GM19351 (cell line): Measurements from ENCODE around the gene NPAS3.

Source experiments
- ATAC-seq: cut with Tn5 transposase; IDR thresholded peaks from one replicate; pipeline ENCODE4 v1.9.1; 2021; ENCODE audit warnings: mild to moderate bottlenecking, moderate library complexity; ENCODE audit not compliant: unreplicated experiment

NPAS3 gene

DNA sequence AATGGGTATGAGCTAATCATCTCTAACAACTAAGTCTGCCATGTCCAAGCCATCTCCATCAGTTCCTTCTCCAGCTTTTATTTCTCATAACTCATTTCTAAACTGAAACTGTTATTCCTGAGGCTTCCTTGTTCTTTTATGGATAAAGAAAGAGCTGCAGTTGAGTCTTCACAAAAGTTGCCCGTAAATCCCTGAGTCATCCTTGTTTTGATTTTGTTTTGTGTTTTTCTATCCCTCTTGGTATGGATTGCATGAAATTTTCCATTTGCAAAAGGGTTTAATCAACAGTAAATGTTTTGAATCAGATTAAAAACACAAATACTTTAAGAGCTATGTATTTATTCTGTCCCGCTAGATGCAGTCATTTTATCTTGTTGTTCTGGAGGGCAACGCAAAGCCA is 721.6 kb downstream of the NPAS3 start:
- ATAC-seq: no peak

DNA sequence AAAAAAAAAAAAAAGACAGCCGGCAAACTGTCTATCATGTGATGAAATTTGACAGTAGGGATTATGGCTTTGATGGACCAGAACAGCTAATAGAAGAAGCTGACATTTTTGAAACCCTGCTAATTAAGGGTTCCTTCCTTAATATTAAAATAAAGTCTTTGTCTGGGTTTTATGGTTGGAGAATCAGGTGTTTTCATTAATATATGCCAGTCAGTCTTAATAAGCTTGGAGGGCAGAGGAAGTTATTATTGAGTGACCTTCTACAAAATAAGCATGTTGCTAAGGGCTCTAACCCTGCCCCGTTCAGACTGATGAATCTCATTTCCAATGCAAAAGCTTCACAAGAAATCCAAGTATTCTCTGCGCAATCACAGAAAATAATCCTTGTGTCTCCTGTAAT is 722.4 kb downstream of the NPAS3 start:
- no peak for ATAC-seq

DNA sequence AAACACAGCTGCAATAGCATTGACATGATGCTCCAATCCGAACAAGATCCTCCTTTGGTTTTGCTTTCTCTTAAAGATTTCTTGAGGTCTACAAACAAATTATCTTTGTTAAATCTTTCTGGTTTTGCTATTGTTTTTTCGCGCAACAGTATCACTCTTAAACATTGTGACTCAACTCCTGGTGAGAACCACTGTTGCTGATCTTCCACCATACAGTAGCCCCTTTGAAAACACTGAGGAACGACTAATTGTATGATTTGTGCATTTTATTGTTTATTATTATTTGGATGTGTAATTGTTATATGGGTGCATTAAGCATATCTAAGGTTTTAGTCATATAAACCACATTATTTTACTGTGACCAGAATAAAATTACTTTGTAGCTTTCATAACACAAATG is 729.4 kb downstream of the NPAS3 start:
- no peak for ATAC-seq

DNA sequence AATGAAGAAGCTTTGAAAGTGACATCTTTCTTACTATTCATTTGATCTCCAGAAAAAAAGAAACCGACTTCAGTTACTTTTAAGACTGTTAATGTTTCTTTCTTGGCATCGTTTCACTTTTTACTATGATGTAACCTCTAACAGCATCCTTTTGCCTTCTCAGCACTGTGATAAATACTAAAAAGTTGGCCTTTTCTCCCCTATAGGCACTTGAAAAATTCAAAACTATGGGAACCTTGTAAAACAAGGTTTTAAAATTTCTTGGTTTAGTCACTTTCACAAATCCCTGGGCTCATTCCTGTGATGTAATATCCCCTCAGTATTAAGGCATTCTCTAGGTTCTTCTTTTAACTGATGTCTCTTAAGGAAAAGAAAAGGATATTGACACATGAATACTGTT is 730.4 kb downstream of the NPAS3 start:
- no peak for ATAC-seq

DNA sequence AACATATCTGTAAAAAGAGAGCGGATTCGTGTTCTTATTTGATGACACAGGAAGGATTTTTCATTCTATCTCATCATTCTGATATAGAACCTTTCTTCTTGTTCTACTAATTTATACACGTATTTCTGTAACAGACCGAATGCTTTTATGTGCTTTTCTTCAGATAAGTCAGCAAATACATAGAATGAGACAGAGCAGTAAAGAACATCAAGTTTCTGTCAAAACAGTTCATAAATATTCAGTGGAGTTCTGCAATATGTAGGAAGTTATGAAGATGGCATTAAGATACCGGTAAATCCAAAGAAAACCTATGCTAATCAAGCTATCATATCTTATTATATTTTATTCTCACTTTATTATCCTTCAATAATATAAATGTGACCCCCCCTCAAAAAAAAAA is 731.6 kb downstream of the NPAS3 start:
- ATAC-seq: no peak

DNA sequence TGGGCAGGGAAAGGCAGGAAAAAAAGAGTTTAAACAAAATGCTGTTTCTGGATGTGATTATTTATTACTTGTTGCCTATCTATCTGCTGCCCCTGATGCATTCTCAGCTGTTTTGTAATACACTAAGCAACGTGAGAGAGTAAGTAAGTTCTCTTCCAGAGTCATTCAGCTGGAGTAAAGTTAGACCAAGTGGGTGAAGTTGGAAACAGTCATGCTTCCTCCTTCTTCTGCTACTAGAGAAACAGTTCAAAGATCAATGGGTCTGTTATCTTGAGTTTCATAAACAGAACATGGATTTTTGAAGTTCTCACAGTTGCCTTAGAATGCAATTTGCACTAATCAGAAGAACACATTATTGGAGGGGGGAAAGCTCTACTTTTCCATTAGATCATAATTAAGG is 732.9 kb downstream of the NPAS3 start:
- ATAC-seq: no peak

DNA sequence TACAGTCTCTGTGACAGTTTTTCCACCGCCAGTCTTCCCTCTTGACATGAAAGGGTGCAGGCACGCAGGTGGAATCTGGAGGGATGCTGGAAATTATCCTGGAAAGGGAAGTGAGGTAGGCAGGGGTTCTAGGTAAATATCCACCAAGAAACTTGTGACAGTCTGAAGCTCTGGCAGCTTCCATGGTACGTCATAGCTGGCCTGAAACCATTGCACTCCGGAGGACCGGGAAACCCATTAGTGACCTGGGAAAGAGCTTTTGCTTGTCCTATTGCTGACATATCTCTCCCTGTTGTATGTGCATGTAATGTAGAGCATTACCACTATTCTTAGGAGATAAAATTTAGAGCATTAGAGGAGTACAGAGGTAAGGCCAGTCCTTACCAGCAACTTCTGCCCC is 736.2 kb downstream of the NPAS3 start:
- ATAC-seq: no peak

DNA sequence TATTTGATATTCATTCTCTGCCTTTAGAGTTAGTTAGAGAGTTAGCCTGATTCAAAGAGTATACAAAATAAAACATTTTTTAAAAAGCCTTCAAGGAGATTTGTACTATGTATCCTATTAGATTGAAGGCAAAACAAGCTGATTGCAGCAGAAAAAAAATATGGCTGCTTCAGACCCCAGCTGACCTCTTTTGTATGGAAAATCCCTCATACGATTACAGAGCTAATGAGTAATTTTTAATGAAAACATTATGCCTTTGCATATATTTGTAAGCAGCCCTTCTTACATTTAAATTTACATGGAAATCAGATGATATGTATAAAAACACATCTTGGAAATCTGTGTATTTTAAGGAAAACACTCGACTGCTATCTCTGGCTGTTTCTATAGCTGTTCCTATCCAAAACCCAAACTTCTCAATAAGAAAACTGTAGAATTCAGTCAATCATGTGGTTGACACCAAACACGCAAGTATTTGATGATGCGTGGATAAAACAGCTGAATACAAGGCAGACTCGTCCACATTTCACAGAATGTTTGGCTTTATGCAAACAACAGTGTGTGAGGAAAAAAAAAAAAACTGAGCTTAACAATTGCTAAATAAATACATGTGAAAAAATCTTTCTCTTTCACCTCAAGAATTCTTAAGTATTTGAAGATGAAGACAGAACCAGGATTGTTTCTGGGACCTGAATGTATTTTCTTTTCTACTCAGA is 736.9 kb downstream of the NPAS3 start:
- ATAC-seq: no peak

DNA sequence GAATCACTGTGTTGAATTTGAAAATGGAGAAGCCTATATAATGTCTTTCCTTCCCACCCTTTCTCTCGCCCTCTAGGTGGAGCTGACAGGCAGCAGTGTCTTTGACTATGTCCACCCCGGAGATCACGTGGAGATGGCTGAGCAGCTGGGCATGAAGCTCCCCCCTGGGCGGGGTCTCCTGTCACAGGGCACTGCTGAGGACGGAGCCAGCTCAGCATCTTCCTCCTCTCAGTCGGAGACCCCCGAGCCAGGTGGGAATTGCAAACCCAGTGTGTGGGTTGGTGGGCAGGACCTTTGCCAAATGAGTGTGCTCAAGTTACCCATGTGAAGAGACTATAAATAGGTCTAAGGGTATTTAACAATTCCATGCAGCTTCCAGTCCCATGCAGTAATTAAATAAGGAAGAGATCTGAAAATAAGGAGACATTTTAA is 737.5 kb downstream of the NPAS3 start:
- ATAC-seq: no peak

DNA sequence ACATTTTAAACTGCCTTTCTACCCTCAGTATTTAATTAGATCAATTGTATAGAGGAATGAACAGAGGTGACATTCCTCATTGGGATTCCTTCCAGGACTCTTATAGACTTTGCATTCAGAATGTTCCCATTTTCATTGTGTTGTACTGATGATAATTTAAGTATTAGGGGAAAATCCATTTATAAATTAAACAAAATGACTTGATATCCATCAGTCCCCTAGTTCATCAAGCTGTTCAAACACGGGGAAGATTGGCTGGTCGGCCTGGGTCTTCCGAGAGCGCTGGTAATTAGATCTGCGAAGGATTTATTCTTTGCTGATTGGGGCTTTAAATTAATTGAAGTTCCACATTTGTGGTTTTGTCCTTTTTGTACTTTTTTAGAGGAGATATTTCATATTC is 738.2 kb downstream of the NPAS3 start:
- ATAC-seq: no peak

DNA sequence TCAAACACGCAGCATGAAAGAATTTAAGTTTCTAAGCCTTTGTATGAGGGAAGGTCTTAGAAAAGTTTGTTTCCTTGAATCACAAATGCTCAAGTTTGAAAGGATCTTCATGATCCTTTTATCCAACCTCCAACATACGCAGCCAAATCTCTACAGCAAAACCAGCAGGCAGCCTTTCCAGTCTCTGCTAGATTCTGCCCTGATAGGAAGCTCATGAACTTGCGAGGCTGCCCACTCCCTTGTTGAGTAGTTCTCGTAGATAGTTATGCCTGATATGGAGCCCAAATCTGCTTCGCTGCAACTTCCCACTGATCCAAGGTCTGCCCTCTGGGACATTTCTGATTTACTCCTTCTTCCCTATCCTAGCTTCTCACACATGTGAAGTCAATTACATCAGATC is 739.3 kb downstream of the NPAS3 start:
- ATAC-seq: no peak

DNA sequence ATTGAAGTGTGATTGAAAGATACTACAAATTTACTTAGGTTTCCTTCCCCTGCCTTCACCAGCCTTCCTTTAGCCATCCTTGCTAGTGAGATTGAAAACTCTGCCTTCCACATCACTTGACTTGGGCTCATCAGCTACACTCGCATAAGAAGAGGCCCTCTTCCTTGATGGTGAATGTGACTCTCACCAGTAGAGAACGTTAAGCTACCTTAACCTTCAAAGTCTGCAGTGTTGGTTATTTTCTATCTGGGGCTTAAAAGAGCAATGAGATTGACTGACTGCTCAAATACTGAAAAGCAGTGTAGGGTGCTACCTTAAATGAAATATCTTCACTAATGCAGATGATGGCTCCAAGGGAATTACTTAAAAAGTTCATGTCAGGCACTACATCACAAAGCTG is 740.3 kb downstream of the NPAS3 start:
- no peak for ATAC-seq

DNA sequence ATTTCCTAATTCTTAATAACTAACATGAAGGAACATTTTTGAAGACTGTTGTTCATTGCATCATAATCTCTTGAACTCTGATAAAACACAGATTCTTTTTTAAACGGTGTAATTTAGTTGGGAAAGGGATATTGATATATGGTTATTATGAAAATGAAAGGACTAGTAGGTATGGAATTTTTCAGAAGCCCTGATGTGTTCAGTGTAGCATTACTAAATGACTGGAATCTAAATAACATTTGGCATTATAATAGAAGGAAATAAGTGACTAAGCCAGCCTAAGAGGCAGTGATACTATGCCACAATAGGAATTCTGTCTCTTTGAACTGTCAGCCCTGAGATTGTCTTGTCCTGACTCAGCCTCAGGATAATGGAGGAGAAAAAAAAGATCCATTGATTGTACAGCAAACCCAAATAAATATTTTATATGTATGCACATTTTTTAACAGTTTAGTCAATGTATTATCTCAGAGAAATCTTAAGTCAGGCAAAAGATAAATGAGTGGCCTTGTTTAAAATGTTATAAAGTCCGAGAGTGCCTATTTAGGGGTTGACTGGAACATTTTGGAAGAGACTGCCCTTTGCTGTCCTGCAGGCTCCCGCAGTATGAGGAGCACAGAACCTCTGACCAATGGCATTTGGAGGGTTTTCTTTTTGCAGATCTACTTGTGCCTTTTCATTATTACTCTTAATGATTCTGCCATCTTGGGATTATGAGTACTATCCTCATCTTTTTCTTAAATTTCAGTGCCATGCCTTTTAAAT is 741.0 kb downstream of the NPAS3 start:
- no peak for ATAC-seq

DNA sequence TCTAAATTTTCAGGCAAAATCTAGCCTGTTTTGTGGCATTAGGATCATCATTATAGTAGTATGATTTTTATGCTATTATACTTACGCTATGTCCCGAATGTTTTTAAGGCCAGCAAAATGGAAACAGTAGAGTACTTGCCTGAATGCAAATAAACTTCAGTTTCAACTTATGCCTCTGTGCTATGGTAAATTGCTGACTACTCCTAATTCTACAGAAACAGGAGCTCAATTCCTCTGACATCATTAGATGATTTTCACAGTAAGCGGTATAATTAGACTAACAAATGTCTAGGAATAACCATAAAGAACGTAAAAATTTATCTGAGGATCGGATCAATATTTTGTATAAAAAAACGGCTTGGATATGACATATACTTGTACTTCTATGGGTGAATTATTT is 742.2 kb downstream of the NPAS3 start:
- ATAC-seq: no peak

DNA sequence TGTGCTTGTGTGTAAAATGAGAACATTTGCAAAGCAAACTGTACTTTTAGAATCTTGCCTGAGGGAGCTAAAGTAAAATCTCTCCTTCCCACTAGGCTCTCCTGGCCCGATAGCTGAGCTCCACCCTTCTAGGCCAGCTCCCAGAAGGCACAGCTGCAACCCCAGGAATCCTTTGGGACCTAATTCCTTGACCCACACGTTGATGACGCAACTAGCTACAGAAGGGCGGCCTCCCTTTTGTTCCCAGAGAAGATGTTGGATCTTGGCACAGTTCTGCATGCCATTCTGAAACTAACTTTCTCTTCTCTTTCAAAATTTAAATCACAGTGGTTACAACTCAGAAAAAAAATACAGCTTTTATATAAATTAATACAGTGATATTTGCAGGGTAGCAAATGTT is 744.1 kb downstream of the NPAS3 start:
- ATAC-seq: no peak

DNA sequence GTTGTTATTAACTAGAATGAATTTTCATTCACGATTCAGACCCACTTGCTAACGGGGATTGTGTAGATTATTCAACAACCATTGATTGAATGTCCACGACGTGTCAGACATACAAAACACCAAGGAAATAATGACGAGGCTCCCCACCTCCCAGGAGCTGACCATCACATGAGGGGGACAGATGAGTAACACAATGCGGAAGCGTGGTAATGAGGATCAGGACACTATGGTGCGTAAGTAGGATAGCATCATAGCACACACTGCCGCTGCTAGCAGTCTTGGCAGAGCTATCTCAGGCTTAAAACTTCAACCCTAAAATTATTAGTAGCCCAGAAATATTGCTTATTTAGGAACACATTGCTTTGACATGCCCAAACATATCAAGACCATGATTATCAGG is 746.3 kb downstream of the NPAS3 start:
- ATAC-seq: no peak

DNA sequence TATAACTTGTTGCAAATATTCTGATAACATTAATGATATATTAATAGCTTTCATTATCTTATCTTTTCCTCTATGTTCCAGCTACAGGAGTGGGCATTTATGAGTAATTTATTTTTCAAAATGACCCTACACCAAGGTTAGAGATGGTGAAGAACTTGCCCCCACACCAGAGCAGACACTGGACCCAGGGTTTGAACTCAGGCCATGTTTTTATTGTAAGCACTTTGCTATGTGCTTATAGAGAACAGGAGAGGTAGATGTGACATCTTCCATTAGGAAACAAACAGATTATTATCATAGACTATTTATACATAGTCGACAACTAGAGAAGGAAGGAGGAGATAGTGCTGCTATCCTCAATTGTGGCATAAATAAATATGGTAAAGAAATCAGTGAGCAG is 747.0 kb downstream of the NPAS3 start:
- ATAC-seq: no peak

DNA sequence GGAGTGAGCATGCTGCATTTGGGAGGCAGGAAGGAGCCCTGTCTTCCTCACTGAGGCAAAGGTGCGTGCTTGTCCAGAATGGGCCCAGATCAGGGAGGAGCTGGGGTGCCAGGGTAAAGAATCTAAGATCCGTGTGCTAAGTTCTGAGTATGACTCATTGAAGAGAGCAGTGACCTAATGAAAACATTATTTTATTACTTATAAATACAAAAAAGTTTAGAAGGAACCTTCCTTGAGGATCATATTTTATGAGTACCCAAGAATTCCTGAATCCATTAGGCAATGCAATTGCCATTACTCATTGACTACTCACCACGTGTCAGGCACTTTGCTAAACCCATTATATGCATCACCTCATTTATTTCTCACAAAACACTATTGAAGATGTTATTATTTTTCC is 747.5 kb downstream of the NPAS3 start:
- ATAC-seq: no peak

DNA sequence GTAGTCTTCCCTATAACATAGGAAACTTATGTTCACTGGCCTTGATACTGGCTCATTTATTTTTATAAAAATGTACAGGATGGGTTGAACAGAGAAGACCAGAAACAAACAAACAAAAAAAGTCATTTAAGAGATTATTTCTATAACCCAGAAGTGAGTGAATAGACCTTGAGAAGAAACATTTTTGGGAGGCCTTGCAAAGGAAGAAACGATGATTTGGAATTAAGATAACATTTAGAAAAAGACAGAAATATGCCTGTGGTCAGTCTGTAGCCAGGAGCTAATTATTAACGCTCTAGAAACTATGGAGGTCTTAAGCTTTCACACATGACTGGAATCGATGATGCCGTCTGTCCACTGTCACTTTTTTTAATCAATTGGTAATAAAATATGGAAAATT is 748.2 kb downstream of the NPAS3 start:
- ATAC-seq: no peak

DNA sequence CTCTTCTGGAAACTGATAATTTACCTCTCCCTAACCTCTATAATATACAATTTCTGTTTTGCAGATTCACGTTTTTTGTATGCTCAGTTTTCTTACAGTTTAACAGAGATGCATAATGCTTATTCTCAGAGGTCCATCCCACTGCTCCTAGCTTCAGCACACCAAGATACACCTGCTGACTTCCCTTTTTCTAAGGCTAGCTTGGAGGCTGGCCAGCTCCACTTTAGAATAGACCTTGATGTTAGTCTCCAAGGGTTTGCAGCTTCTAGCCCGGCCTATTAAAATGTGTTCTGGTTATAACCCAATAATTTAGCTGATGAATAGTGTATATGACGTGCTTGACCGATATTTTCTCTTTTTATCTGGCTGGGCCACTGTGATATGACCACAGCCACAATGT is 751.0 kb downstream of the NPAS3 start:
- no peak for ATAC-seq

DNA sequence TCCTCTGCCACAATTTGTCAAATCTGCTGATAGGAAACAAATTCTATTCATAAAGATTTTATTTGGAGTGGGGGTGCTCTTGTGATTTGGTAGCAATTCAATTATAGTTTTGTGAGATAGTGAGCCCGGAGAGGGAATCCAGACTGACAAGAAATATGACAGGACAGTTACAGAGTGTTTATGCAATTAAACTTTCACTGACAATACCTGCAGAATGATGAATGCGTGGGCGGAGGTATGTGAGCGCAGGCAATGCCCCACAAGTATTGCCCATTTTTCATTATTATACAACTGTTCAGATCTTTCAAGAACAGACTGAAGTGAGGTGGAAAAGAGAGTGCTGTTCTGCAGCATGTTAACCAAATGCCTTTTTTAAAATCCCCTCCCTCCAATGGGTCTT is 753.2 kb downstream of the NPAS3 start:
- no peak for ATAC-seq

DNA sequence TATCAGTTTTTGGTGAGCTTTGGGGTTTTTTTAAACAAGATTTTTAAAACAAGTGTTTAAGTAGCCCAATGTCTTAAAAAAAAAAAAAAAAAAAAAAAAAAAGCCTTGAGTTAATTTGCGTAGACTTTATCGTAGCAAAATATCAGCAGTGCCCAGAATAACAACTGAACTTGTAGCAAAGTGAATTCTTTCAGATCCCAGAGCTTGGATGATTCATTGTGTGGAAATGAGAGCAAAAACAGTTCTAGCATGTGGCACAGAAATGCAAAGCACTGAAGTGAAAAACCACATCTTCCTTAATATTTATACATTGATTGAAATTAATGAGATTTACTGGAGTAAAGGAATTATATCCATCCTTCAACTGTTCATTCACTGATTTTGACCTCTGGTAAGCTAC is 754.1 kb downstream of the NPAS3 start:
- ATAC-seq: no peak

DNA sequence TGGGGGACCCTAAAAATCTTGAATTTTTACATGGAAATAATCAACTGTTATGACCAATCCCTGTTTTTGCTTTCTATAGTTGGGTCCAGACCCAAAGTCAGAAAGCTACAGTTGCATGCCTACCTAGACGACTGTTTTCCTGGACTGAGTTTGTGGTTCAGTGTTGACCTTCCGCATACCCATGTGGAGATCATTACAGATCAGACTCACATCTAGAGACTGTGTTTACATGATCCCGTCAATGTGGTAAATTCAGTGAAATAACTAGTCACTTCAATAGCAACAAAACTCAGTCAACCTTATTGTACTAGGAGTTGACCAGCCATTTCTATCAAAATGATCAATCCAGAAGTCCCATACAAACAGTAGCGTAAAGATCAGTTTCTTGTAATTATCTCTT is 754.6 kb downstream of the NPAS3 start:
- ATAC-seq: no peak
